ENCODE data around the gene C2CD4D.
"Not testable (repeated sequence)": the region's sequence is repeated elsewhere in the genome, so short reads cannot be mapped to it uniquely, and the experiment has no call there.

Gene C2CD4D

DNA sequence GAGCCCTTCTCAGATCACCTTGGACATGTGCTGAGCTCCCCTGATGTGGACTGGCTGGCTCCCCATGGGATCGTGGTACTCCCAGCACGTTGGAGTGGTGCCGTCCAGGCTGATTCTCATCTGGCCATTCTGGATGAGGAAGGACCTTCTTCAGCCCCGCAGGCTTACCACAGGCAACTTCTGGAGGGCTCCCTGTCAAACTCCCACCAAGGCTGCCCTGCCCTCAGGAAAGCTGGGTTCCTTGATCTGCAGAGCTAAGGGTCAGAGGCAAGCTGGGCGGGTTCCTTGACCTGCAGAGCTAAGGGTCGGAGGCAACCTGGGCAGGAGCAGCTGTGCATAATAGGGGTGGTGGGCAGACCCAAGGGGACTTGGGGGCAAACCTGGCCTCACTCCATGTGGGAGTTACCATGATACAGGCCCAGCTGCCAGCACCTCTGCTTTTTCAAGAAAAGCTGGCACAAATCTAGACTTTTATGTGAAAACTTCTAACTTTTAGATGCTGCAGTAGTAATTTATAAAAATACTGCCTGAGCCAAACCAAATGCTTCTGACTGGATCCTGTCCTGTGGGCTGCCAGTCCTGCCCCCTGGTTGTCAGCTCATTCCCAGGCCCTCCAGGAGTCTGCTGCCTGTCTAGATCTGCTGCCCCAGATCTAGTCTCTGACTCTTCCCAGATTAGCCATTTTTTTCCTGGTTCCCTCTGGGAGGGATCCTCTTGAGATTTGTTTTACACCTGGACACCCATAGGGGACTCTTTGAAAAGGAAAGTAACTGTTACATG lies 19.5 kb upstream of the C2CD4D start:
- no peak for DNase-seq (ENCODE audit: low read depth, low spot score)

DNA sequence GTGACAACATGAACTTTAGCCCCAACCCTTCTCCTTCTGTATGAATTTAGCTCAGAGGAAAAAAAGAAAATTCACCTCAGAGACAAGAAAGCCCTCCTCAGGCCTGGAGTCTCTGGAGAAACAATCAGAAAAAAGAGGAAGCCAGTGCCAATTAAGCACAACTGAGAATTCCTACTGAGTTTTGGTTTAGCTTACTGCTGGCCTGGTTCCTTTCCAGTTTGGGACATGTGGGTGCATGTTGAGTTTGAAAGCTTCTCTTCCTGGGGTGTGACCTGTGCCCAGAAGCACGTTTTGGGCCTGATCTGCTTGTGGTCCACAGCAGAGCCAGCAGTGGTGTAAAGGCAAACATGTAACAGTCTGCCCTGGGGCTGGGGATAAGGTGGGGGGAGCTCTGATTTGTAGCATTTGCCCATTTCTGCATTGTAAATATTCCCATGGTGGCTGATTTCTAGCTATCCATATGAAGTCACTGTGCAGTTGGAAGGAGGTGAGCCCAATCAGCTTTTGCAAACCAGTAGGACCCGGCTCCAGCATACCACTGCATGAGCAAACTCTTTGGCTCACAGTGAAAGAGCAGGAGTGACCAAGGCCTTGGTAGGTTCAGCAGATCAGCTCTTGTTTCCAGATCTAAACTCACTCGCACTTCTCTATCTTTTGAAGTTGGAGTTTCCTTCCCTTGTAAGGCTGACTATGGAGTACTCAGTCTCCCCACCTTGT lies 18.6 kb upstream of the C2CD4D start:
- no peak for DNase-seq (ENCODE audit: low read depth, low spot score)

DNA sequence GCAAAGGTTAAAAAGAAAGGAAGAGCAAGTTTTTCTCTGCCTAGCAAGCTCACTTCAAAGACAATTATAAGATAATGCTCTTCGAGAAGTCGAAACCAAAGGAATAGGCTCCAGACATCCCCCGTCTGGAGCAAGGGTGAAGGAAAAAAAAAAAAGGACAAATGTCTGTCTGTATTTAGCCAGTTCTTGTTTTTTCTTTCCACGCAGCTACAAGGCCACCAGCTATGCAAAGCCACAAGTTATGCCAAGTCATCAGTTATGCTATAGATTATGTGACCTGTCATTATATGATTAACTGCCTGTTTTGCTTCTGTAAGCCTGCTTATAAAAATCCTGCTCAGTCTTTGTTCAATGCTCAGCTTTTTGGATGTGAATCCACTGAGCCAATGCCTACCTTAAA lies 16.3 kb upstream of the C2CD4D start:
- no peak for DNase-seq (ENCODE audit: low read depth, low spot score)

DNA sequence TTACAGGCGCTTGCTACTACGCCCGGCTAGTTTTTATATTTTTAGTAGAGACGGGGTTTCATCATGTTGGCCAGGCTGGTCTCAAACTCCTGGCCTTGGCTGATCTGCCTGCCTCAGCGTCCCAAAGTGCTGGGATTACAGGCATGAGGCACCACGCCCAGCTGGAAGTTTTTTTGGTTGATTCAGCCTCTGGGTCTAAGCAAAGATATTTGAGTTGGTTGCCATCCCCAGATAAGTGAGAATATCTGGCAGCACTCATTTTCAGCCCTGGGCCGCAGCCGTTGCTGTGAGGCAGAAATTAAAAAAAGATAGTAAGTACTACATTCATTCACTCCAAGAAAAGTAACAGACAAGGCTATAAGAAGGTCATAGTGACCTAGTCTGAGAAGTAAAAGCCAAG lies 15.9 kb upstream of the C2CD4D start:
- not testable (repeated sequence) for DNase-seq (ENCODE audit: low read depth, low spot score)

DNA sequence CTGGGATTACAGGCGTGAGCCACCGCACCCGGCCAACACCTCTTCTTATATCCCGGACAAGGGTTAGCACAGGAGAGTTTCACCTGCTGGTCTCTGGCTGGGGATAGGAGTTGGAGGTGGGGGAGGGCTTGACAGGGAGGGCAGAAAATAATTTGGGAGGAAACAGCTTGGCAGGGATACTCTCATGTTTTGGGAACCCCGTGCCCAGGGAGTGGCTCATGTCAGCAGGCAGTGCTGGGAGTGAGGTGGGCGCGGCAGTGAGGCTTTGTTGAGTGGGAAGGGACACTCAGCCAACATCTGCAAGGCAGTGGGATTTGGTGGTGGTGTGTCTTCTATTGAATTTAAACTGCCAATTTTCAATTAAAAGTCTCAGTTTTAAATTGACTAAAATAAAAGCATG lies 15.0 kb upstream of the C2CD4D start:
- DNase-seq (ENCODE audit: low read depth, low spot score) = no peak

DNA sequence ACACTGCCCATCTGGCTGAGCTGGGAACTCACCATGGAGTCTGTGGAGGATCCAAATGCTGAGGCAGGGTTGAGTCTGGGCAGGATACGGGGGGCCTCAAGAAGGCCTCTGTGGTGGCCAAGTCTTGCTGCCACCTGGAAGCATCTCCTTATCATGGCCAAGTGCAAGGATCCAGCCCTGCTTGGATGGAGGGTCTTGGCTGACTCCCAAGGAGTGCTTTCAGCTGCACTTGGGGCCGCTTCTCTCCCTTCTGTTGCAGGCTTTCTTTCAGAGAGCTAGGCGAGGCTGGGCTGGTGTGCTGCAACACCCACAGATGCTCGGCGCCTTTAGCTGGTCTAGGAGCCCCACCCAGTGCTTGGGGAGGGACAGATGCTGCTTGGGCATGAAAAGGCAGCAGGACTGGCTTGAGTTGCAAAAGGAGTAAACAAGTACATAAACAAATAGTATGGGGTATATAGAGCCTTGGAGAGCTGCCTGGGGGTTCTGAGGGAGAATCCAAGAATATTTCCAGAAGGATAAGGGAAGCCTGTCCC lies 13.9 kb upstream of the C2CD4D start, which contains the start of gene THEM5:
Gene THEM5, minus strand, starts transcription at position 302 of the 533 bp plus-strand sequence. Its CDS starts 147 bp downstream, at position 155.
- no peak for DNase-seq (ENCODE audit: low read depth, low spot score)

DNA sequence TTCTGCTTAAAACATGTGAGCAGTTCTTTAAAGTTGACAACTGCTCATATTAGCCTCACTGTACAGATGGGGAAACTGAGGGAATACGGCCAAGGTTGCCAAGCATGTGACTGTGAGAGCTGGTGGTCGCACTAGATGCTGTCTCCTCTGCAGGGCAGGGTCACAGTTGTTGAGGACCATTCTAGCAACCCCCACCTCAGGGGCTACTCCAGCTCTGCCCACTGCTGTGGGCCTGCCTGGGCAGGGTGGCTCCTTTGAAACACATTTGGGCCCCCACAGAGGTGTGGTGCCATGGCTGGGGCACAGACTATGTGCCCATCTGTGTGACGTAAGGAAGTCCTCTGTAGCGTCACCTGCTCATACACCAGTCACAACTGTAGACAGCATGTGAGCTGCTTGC lies 13.1 kb upstream of the C2CD4D start:
- no peak for DNase-seq (ENCODE audit: low read depth, low spot score)

DNA sequence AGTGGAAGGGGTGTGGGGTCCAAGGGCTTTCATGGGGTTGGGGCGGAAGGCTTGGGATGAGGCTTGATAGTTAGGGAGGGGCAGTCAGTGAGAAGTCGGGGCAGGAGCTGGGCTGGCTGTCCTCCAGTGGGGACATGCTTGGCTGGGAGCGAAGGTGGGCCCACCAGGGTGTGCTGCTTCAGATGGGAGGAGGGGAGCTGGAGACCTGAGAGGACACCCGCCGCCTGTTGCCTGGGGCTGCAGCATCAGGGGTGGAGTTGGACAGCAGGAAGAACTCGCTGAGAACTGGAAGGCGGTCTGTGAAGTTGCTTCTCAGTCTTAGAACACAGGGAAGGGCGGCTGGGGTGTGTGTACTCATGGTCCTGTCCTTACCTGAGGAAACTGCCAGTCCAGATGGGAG lies 12.3 kb upstream of the C2CD4D start:
- no peak for DNase-seq (ENCODE audit: low read depth, low spot score)

DNA sequence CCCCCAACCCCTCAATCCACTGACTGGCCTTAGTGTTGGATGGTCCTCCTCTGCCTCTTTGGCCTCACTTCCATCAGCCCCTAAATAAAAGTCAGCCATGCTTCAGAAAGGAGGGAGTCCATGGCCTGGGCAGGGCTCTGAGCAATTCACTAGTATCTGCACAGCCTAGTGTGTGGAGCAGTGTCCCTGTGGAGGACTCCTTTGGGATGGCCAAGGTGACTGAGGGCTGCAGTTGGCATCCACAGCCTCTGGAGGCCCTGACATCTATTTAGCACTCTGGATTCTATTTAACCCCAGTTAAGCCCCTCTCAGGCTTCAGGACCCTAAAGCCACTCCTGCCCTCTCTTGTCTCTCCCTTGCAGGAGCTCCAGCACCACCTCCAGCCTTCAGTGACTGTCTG lies 10.3 kb upstream of the C2CD4D start:
- DNase-seq (ENCODE audit: low read depth, low spot score) = no peak

DNA sequence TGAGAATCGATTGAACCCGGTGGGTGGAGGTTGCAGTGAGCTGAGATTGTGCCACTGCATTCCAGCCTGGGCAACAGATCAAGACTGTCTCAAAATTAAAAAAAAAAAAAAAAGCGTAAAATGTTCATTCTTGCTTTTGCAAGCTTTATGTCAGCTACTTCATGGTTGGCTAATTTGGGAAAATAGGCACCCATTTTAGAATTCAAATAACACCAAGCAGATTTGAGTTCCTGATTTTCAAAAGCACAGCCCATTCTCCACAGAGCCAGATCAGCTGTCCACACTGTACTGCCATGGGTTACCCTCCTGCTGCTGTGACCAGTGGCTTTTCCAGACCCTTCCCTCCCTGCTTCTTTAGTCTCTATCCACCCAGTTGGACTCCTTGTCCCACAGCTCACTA lies 9.5 kb upstream of the C2CD4D start:
- no peak for DNase-seq (ENCODE audit: low read depth, low spot score)

DNA sequence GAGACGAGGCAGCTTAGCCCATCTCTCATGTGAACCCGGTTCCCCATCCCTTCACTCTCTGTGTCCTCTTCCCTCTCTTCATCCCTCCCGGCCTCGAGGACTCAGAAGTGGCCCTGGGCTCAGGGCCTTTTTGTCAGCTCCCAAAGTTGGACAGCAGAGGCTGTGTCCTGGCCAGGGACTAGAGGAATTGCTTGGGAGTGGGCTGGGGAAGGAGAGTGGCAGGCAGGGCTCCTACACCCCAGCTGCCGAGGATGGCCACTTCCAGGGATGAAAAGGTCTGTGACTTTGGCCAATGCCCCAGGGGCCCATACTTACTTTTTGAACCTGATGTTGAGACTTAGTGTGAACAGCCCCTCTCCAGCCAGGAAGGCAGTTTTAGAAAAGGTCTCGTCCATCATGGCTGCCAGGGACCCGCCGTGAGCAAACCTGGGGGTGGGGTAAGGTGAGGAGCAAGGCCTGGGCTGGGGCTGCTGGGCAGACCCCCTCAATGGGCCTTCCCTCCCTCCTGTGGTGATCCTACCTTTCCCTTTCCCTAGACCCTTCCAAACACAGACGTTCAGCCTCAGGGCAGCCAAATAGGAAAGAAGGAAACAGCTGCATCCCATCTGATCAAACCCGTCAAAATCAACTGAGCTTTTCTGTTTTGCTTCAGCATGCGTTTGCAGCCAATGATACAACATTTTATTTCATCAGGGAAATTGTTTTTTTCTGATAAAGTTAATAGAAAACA lies 8.4 kb upstream of the C2CD4D start:
- DNase-seq (ENCODE audit: low read depth, low spot score) = no peak

DNA sequence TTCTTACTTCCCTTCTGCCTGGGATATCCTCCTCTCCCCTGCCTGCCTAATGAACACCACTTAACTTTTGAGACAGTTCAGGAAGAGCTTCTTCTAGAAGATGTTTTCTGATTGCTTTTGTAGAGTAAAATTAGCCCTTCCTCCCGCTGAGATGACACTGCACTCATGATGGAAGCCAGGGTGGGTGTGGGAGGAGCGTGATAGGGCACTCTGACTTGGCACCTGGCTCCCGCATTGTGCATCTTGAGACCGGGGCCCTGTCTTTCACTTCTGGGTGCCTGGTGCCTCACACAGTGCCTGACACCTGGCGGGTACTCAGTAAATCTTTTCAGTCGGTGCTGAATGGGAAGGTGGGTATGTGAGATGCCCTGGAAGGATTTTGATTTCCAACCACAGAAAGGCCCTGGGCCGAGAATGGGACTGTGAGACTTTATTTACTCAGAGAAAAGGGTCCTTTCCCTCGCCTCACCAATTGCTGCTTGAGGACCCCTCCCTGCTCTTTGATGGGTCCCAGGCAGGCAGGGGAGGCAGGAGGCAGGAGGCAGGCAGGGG lies 7.1 kb upstream of the C2CD4D start:
- no peak for DNase-seq (ENCODE audit: low read depth, low spot score)

DNA sequence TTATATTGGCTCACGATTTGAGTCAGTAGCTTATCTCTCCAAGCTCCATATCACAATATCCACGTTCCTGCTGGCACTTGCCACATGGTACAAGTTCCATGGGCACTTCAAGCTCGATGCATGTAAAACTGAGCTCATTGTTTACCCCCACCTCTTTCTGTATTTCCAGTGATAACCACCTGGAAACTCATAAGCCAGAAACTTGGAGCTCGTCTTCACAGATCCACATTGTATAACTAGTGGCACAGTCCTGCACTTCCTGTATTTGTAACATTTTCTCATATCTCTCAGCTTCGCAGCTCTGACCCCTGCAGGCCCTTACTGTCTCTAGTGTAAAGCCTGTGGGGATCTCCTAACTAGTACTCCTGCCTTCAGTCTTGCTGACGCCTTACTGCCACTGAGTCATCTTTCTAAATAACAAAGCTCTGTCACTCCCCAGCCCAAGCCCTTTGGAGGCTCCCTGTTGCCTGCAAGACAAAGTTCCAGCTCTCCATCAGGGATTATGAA lies 6.5 kb upstream of the C2CD4D start:
- DNase-seq (ENCODE audit: low read depth, low spot score) = peak; percentile 66

DNA sequence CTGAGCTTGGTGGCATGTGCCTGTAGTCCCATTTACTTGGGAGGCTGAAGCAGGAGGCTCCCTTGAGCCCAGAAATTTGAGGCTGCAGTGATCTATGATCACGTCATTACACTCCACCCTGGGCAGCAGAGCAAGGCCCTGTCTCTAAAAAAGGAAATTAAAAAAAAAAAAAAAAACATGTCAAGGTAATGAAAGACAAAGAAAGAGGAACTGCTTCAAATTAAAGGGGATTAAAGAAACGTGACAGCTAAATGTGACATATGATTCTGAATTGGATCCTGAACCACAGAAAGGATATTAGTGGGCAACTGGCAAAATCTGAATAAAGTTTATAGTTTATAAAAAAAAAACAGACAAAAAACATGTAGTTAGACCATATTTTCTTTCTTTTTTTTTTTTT lies 3.8 kb upstream of the C2CD4D start:
- DNase-seq (ENCODE audit: low read depth, low spot score) = no peak

DNA sequence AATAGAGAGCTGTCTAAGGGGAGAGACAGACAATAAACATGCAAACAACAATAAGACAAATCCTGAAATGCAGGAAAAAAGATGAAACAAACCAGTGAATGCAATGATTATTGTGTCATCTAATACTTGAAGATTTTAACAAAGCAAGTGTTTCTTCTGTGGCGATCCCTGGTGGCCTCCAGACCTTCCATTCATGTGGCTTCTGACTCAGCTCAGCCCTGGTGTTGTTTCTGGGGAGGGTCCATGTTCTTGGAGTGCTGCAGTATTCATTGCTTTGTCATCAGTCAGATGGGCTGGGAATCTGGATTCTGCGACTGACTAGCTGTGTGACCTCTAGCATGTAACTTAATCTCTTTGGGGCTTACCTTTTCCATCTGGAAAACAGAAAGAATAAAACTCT lies 1.5 kb upstream of the C2CD4D start:
- peak; percentile 84 for DNase-seq (ENCODE audit: low read depth, low spot score)

DNA sequence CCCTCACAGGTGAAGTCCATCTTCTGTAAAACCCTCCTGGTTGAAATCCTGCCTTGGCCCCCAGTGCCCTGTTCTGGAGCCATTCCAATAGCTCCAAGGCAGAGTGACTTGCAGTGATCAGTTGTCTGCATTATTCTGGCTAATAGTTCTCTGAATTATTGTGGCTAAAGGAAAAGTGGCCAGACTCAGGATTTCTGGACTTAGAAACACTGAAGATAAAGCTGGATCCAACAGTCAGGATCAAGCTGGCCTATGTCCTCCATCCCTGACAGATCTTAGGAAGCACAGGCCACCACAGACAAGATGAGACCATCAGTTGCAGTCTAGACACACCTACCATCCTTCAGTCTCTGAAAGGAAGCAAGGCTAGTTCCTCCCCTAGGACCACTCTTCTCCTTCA lies 801 bp upstream of the C2CD4D start:
- no peak for DNase-seq (ENCODE audit: low read depth, low spot score)

DNA sequence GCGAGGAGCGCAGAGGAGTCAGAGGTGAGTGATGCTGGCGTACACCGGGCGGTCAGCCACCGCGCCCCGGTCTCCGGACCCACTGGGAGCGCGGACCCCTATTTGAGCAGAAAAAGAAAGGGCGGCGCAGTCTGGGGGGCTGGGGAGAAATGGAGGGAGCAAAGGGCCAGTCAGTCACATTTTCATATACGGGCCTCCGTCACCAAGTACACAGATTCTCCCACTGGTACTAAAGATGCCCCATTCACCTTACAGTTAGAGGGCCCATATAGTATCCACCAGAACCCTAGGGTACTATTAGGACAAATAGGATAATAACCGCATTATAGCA lies 573 bp downstream of the C2CD4D start:
- no peak for DNase-seq (ENCODE audit: low read depth, low spot score)

DNA sequence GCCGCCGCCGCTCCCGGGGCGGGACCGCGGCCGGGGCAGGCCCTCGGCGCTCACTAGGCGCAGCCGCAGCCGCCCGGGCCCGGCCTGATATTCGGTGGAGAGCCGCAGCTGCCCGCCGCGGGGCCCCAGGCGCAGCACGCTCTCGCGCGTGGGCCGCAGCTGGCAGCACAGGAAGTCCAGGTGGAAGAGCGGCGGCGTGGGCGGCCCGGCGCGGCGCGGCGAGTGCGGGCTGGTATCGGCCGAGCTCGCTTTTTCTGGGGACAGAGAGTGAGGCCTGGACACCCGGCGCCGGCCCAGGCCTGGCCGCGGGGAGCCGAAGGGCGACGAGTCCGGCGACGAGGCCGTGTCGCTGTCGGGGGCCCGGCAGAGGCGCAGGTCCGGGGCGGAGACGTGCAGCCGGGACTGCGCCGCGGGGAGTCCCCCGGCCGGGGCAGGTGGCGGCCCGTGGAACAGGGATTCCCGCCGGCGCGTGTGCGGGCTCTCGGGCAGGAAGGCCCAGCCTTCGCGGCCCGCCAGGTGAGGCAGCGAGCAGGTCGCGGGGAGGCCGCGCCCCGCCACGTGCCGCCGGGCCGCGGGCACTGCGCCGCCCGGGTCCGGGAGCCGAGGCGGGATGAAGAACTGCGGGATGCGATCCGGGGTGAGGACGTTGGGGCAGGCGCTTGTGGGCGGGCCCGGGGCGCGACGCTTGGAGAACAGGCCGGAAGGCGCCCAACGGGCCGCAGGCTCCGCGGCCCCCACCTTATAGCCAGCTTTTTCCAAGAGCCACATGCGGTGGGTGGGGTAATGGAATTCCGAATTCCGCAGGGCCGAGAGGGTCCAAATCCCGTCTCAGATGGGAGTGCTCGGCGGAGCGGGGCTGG lies 1.2 kb downstream of the C2CD4D start:
- peak; percentile 50 for DNase-seq (ENCODE audit: low read depth, low spot score)

DNA sequence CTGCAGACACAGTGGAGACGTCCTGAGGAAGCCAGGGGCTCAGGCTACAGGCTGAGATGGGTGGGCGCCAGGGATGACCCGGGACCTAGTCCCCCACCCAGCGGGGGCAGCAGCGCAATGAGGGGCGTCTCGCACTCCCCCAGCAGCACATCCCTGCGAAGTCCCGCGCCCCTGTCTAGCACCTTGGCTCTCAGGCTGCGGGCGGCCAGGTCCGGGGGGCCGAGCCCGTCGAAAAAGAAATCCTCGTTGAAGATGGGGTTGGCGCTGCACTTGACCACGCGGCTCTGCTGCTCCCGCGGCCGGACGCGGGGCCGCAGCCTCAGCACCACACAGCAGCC lies 1.8 kb downstream of the C2CD4D start:
- DNase-seq (ENCODE audit: low read depth, low spot score) = no peak

DNA sequence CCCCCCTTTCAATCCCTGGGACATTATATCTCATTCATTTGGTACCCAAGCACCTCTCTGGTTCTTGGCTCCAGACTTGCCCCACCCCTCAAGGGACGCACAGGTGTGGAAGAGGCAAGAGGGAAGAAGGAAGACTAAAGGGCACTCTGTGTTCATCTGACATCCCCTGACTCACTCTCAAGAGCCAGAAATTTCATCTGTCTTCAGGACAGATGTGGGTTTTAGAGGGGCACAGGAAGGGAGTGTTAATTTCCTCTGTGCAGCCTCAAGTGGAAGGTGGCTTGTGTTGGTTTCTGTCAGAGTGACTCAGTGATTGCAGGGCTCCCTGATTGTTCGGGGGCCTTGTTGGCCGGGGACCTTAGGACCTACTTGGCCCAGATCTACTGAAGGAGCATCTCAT lies 2.4 kb downstream of the C2CD4D start:
- no peak for DNase-seq (ENCODE audit: low read depth, low spot score)

DNA sequence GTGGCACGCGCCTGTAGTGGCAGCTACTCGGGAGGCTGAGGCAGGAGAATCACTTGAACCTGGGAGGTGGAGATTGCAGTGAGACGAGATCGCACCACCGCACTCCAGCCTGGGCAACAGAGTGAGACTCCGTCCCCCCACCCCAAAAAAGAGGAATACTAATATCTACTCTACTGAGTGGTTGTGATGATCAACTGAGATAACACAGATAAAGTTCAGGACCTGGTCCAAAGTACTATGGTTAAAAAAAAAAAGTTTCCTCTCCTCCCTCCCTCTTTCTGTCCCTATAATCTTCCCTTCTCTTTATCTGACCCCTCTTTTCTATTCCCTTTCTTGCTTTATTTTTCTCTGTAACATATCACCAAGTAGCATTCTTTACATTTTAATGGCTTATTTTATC lies 4.0 kb downstream of the C2CD4D start:
- no peak for DNase-seq (ENCODE audit: low read depth, low spot score)
